Brain microvascular endothelial cell (primary cell): ENCODE results near the gene HAPSTR1.

Experiments
- DNase-seq: peaks from one replicate; pipeline ENCODE4 v3.0.0-alpha.2; 2020
- H3K27ac ChIP-seq: fragments of 250-450 bp; sonication (Bioruptor Pico); 2 replicates; pipeline ENCODE4 v1.5.1; 2020; ENCODE audit warnings: mild to moderate bottlenecking, moderate library complexity
- H3K27me3 ChIP-seq: fragments of 250-450 bp; sonication (Bioruptor Pico); replicated peaks from 2 replicates; pipeline ENCODE4 v1.5.1; 2020; ENCODE audit warnings: mild to moderate bottlenecking
- H3K36me3 ChIP-seq: fragments of 250-450 bp; sonication (Bioruptor Pico); replicated peaks from 2 replicates; pipeline ENCODE4 v1.5.1; 2020; ENCODE audit warnings: mild to moderate bottlenecking
- H3K4me3 ChIP-seq: 2 replicates; pipeline ENCODE4 v1.5.1; 2011; ENCODE audit warnings: low read depth, mild to moderate bottlenecking, control low read depth, low read length, moderate library complexity
- CTCF ChIP-seq: IDR thresholded peaks from 2 replicates; pipeline ENCODE4 v1.5.1; 2011; ENCODE audit warnings: low read depth, mild to moderate bottlenecking, moderate library complexity, low read length, control low read depth, inconsistent platforms; ENCODE audit errors: missing control alignments
- in situ Hi-C: cut with HindIII; loops from 2 replicates; pipeline ENCODE4 v1.10.0; 2017; ENCODE audit warnings: low sequenced_read_pairs, low pct_ligation_motif_present

Gene HAPSTR1

GRCh38 chr16:9096416-9096952 lies 5.0 kb downstream of the HAPSTR1 start:
- in situ Hi-C loops, result no loop called here
- DNase-seq, result no peak
- no peak for TF ChIP-seq CTCF
- Histone ChIP-seq H3K27ac (no peak overlapping the region), H3K27me3 (no peaks in the 10 kb centered on the region), H3K4me3 (no peak overlapping the region), H3K36me3 (peaks cover 43% of the 10 kb centered on the region)

DNA sequence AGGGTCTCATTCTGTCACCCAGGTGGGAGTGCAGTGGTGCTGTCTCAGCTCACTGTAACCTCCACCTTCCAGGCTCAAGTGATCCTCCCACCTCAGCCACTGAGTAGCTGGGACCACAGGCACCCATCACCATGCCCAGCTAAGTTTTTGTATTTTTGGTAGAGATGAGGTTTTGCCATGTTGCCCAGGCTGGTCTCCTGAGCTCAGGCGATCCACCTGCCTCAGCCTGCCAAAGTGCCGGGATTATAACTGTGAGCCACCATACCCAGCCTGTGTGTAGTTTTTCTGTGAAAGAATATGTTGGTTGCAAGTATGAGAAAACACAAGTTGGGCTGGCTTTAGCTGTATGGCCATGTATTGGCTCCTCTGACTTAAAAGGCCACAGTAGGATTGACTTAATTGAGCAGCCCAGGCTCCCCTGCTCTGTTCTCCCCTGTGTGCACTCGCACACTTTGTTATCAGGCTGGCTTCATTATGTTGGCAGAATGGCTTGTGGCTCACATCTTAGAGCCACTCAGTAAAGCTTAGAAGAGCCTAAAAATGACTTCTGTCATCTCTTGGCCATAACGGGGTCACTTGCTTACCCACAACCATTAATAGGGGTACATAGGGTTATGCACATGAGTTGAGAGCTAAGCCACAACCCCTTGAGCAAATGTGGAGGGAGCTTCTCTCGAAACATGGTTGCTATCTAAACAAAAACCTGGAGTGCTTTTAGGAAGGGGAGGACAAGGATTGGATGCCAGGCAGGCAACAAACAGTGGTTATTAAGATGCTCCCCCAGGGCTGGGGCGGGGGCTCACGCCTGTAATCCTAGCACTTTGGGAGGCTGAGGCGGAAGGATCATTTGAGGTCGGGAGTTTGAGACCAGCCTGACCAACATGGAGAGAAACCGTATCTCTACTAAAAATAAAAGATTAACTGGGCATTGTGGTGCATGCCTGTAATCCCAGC lies 6.1 kb downstream of the HAPSTR1 start:
- no peak for TF ChIP-seq CTCF
- in situ Hi-C loops, result no loop called here
- no peaks in the 10 kb centered on the region for H3K27me3 ChIP-seq
- peaks cover 42% of the 10 kb centered on the region for H3K36me3 ChIP-seq
- H3K4me3 ChIP-seq, result no peak overlapping the region
- no peak overlapping the region for H3K27ac ChIP-seq
- no peak for DNase-seq

DNA sequence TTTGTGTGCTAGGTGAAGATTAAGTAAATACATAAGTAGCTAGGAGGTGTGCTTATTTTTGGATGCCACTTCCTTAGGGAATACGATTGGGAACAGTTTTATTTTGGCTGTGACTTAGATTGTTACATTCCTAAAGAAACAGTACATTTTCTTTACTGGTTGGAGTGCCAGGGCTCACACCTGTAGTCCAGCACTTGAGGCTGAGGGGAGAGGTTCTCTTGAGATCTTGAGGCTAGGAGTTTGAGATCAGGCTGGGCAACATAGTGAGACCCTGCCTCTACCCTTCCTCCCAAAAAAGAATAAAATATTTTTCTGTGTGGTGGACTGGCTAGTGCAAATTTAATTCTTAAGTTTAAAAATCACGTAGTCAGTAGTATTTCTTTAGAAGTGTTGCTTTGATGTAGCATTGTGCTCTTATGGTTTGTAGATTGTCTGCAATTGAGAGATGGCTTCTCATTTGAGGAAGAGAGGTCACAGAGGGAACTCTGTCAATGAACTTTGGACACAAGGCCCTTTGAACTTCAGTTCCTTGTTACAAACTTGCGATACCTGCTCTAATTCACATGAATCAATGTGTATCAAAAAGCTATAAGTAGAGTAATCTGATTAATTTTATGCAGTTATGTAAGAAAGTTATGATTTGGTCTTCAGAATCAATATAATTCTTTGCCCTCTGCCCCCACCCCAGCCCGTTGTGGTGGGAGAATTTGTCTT lies 7.1 kb downstream of the HAPSTR1 start:
- no peak for TF ChIP-seq CTCF
- peak overlapping the region; percentile 14 for H3K27ac ChIP-seq
- no peak overlapping the region for H3K4me3 ChIP-seq
- no peaks in the 10 kb centered on the region for H3K27me3 ChIP-seq
- DNase-seq, result no peak
- H3K36me3 ChIP-seq, result peaks cover 44% of the 10 kb centered on the region
- in situ Hi-C loops, result no loop called here

- TF ChIP-seq CTCF, result no peak
- in situ Hi-C loops, result no loop called here
- Histone ChIP-seq H3K27ac (peak overlapping the region; percentile 53), H3K36me3 (peaks cover 50% of the 10 kb centered on the region), H3K27me3 (no peaks in the 10 kb centered on the region), H3K4me3 (no peak overlapping the region)
- DNase-seq, result peak; percentile 22
Measured at GRCh38 chr16:9099131-9099625, 7.7 kb downstream of the HAPSTR1 start.

DNA sequence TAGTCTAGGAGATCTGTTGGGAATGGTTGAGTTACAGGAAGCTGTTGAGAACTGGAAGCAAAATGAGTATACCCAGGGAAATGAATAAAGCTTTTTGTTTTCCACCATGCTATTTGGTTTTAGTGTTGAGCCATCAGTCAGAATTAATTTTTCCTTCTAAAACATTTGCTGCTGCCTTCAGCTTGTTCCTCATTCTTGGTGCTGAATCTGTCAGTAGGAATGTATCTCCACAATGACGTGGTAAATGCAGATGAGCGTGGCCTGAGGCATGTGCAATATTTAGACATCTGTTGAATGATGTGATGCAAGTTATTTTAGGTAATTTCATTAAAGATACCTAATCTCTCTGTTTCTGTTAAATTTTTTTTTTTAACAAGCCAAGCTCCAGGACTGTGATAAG lies 10.9 kb downstream of the HAPSTR1 start:
- Histone ChIP-seq H3K27me3 (no peaks in the 10 kb centered on the region), H3K36me3 (peaks cover 71% of the 10 kb centered on the region), H3K27ac (peak overlapping the region; percentile 68), H3K4me3 (no peak overlapping the region)
- DNase-seq, result peak; percentile 81
- TF ChIP-seq CTCF, result no peak
- in situ Hi-C loops, result no loop called here
